Measurements from ENCODE around the gene ATP5F1D. TPM values are rescaled to one million over a fixed set of nuclear protein-coding genes. Genes with fewer than 3 reads are reported as not detected.
A peak's percentile ranks its signal among the peaks of the same experiment; 100 is the strongest.

Gene ATP5F1D
- total RNA-seq, 2 donors from 2014 or later, result 144 to 159 TPM

- H3K4me3 Mint-ChIP-seq, result peak overlapping the region; percentile 82
- H3K27ac ChIP-seq (ENCODE audit: low read depth, low read length), result peak overlapping the region; percentile 20
- H3K36me3 ChIP-seq (ENCODE audit: control insufficient read depth, insufficient read depth, low read length), result peaks cover 42% of the 10 kb centered on the region
- WGBS, 2 experiments (ENCODE audit: insufficient coverage in 1 of 2, insufficient read length in 1 of 2), result 94 to 95% methylated on average over 25 to 26 of the region's 26 CpGs
- H3K27me3 ChIP-seq (ENCODE audit: control insufficient read depth, insufficient read depth, low read length, poor library complexity, severe bottlenecking), result peaks cover 9% of the 10 kb centered on the region
- DNase-seq, result no peak
- peaks cover 20% of the 10 kb centered on the region for H3K4me1 ChIP-seq (ENCODE audit: control insufficient read depth, insufficient read depth, low read length)
- TF ChIP-seq CTCF (conservative IDR thresholded peaks at IDR 0.05), result no peak
- H3K9me3 ChIP-seq (ENCODE audit: control insufficient read depth, low read length), result no peaks in the 10 kb centered on the region
- peaks cover 17% of the 10 kb centered on the region for H3K27me3 Mint-ChIP-seq (ENCODE audit: insufficient read depth)
- peaks cover 44% of the 10 kb centered on the region for H3K36me3 Mint-ChIP-seq (ENCODE audit: low read depth)
- H3K9ac ChIP-seq (ENCODE audit: extremely low read depth, low read length, poor library complexity, severe bottlenecking), result no peak overlapping the region
- H3K4me1 Mint-ChIP-seq, result peaks cover 33% of the 10 kb centered on the region
- H3K9me3 Mint-ChIP-seq, result no peaks in the 10 kb centered on the region
- H3K4me3 ChIP-seq (ENCODE audit: low read length), result peak overlapping the region; percentile 86
- peak overlapping the region; percentile 74 for H3K27ac Mint-ChIP-seq
Measured at GRCh38 chr19:1270854-1271527, 29.4 kb downstream of the ATP5F1D start.

- TF ChIP-seq CTCF (conservative IDR thresholded peaks at IDR 0.05), result no peak
- Histone ChIP-seq H3K36me3 (ENCODE audit: control insufficient read depth, insufficient read depth, low read length) (peaks cover 42% of the 10 kb centered on the region), H3K9ac (ENCODE audit: extremely low read depth, low read length, poor library complexity, severe bottlenecking) (no peak overlapping the region), H3K27me3 (ENCODE audit: control insufficient read depth, insufficient read depth, low read length, poor library complexity, severe bottlenecking) (peaks cover 9% of the 10 kb centered on the region), H3K27ac (ENCODE audit: low read depth, low read length) (peak overlapping the region; percentile 20), H3K4me1 (ENCODE audit: control insufficient read depth, insufficient read depth, low read length) (peaks cover 18% of the 10 kb centered on the region), H3K9me3 (ENCODE audit: control insufficient read depth, low read length) (no peaks in the 10 kb centered on the region), H3K4me3 (ENCODE audit: low read length) (no peak overlapping the region)
- WGBS, 2 experiments (ENCODE audit: insufficient coverage in 1 of 2, insufficient read length in 1 of 2), result 95 to 96% methylated on average over 34 to 37 of the region's 37 CpGs
- Mint-ChIP-seq H3K27me3 (ENCODE audit: insufficient read depth) (peaks cover 17% of the 10 kb centered on the region), H3K9me3 (no peaks in the 10 kb centered on the region), H3K4me3 (peak overlapping the region; percentile 82), H3K4me1 (peaks cover 33% of the 10 kb centered on the region), H3K36me3 (ENCODE audit: low read depth) (peaks cover 45% of the 10 kb centered on the region), H3K27ac (peak overlapping the region; percentile 74)
- DNase-seq, result no peak
Measured at GRCh38 chr19:1271528-1272422, 30.2 kb downstream of the ATP5F1D start.

- no peak for TF ChIP-seq CTCF (conservative IDR thresholded peaks at IDR 0.05)
- Mint-ChIP-seq H3K4me1 (peaks cover 29% of the 10 kb centered on the region), H3K36me3 (ENCODE audit: low read depth) (peaks cover 48% of the 10 kb centered on the region), H3K27me3 (ENCODE audit: insufficient read depth) (peaks cover 10% of the 10 kb centered on the region), H3K9me3 (no peaks in the 10 kb centered on the region), H3K4me3 (no peak overlapping the region), H3K27ac (peak overlapping the region; percentile 58)
- Histone ChIP-seq H3K9me3 (ENCODE audit: control insufficient read depth, low read length) (no peaks in the 10 kb centered on the region), H3K4me1 (ENCODE audit: control insufficient read depth, insufficient read depth, low read length) (peaks cover 13% of the 10 kb centered on the region), H3K9ac (ENCODE audit: extremely low read depth, low read length, poor library complexity, severe bottlenecking) (no peak overlapping the region), H3K27me3 (ENCODE audit: control insufficient read depth, insufficient read depth, low read length, poor library complexity, severe bottlenecking) (peaks cover 3% of the 10 kb centered on the region), H3K27ac (ENCODE audit: low read depth, low read length) (no peak overlapping the region), H3K4me3 (ENCODE audit: low read length) (no peak overlapping the region), H3K36me3 (ENCODE audit: control insufficient read depth, insufficient read depth, low read length) (peaks cover 49% of the 10 kb centered on the region)
- no peak for DNase-seq
- 94 to 95% methylated on average over 23 to 33 of the region's 33 CpGs for WGBS, 2 experiments (ENCODE audit: insufficient coverage in 1 of 2, insufficient read length in 1 of 2)
Measured at GRCh38 chr19:1272423-1273262, 31.1 kb downstream of the ATP5F1D start.

All from endodermal cell (in vitro differentiated cells).